HG03469 (cell line): ENCODE measurements around the gene BTG2.
"Not testable (repeated sequence)": the region's sequence is repeated elsewhere in the genome, so short reads cannot be mapped to it uniquely, and the experiment has no call there.

Experiments
- ATAC-seq: cut with Tn5 transposase; IDR thresholded peaks from one replicate; pipeline ENCODE4 v1.9.1; 2021; ENCODE audit warnings: mild to moderate bottlenecking, moderate library complexity, moderate number of reproducible peaks; ENCODE audit not compliant: unreplicated experiment

Gene BTG2

GRCh38 chr1:203291201-203292096 is 13.9 kb upstream of the BTG2 start:
- ATAC-seq = no peak

DNA sequence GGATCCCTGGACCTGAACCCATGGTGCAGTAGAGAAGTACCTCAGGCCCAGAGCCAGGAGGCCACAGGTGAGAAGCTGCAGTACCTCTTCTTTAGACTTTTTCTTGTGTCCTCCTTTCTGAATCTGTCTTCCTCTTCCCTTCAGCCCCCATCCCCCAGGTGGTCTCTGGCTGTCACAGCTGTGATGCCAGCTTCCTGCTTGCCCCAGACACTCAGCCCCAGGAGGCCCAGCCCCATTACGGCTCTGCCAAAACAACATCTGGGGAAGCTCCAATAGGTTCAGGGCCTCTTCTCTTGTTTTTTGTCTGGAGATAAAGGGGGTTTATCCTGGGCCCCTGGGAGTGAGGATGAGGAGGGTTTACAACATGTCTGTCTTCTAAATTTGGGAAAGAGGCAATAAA is 9.5 kb upstream of the BTG2 start:
- no peak for ATAC-seq

DNA sequence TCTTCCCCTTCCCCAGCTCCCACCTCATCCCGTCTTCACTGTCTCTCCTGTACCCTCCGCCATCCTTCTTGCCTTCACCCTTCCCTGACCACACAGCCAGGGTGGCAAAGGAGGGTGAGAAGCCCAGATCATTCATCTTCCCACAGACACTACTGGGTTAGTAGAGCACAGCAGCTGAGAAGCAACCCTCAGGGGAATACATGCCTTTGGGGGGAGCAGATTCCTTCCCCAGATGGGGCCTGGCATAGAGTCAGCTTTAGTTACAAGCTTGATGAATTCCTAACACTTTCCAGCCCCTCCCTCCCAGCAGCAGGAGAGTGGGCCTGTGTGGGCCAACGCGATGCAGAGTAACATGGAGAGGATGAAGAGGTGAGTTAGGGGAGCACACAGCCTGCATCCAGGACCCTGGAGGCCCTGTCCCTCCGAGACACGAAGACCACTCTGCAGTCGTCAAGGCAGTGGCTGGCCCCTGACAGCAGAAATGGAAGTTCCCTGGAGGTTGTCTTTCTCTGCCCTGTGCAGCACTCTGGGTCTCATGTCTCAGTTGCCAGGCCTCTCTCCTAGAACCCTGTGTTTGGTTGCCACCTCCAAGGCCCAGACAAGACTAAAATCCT is 8.8 kb upstream of the BTG2 start:
- no peak for ATAC-seq

GRCh38 chr1:203299169-203299568 is 6.2 kb upstream of the BTG2 start:
- no peak for ATAC-seq

DNA sequence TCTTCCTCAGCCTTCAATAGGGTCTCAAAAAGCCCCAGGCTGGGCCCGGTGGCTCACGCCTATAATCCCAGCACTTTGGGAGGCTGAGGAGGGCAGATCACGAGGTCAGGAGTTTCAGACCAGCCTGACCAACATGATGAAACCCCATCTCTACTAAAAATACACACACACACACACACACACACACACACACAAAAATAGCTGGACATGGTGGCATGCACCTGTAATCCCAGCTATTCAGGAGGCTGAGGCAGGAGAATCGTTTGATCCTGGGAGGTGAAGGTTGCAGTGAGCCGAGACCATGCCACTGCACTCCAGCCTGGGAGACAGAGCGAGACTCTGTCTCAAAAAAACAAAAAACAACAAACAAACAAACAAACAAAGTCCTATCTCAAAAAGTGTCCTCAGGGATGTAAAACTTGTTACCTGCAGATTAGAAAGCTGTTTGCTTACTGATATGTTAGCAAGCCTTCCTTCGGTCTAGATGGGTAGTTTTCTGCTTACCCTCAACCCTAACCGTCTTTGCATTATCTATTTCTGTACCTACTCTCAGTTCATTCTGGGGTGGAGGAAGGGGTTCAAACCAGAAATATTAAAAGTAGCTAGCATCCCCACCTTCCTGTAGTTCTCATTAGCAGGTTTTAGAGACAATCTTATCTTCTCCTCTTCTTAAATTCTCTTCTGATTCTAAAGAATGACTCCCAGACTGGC is 5.4 kb upstream of the BTG2 start:
- not testable (repeated sequence) for ATAC-seq

GRCh38 chr1:203300441-203301330 is 4.6 kb upstream of the BTG2 start:
- no peak for ATAC-seq

- no peak for ATAC-seq
Observed at GRCh38 chr1:203301331-203301668, 4.0 kb upstream of the BTG2 start.

- ATAC-seq = no peak
Observed at GRCh38 chr1:203302456-203302855, 2.9 kb upstream of the BTG2 start.

DNA sequence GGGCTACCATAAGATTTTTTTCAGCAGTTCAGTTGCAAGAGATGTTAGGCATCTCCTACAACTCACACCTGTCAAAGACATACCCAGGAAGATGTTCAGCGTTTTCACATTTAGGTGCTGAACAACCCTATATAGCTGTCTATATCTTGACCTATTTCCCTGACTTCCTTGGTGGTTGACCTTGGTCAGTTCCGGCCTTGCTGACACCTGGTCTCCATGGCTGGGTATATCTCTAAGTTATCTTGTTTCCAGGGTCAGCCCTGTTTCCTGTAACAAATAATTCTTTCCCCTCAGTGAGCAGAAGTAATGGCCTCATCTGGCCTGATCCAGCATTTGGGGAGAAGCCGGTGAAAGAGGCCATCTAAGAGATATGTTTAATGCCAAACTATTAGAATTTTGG is 2.4 kb upstream of the BTG2 start:
- ATAC-seq = no peak

GRCh38 chr1:203304391-203304918 is 864 bp upstream of the BTG2 start:
- no peak for ATAC-seq

DNA sequence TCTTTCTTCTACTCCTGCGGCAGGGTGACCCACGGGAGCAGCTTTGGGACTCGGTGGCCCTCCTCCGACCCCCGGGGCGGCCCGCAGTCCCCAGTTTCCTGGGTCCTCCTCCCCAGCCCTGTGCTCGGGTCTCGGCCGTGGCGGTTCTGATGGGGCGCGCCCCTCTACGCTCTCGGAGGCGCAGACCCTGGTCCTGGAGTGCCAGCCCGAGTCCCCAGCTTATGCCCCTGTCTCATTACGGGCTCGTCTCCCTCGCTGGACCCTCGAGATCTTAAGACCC is 430 bp downstream of the BTG2 start:
- no peak for ATAC-seq

DNA sequence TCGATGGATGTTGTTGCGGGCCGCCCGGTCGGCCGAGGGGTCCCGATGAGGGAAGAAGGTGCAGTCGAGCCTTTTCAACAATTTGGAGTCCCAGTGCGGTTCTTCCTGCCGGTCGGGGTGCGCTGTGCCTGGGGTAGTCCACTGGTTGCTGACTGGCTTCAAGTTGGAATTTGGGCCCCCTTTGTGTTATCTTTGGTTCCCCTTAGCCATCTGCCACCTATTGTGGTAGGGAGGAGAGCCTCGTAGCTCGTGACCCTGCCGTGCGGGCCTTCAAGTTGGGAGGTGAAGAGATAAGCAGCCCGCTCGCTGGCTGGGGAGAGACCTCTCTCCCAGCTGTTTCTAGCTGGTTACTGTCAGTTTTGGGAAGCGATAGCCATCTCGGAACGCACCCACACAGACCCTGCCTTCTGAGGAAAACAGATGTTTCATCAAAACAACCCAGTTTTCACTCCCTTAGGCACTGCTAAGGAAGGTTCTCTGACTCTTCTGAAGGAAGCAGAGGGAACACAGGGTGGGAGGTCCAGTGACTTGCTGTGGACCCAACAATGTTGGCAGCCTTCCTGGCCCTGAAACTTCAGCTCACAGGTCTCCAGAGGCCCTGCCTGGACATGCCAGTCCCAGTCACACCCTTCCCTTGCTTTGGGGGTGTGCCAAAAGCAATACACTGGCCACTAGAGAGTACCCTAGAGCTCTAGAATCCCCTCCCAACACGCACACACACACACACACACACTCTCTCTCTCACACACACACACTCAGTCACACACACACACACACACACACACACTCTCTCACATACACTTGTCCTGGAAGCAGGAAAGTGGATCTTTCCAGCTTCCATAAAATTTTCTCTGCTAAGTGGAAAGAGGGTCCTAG is 1.0 kb downstream of the BTG2 start:
- ATAC-seq = no peak

GRCh38 chr1:203306965-203307541 is 1.7 kb downstream of the BTG2 start:
- no peak for ATAC-seq

GRCh38 chr1:203307641-203308126 is 2.4 kb downstream of the BTG2 start:
- no peak for ATAC-seq

- ATAC-seq = no peak
Observed at GRCh38 chr1:203308328-203308922, 3.1 kb downstream of the BTG2 start.

DNA sequence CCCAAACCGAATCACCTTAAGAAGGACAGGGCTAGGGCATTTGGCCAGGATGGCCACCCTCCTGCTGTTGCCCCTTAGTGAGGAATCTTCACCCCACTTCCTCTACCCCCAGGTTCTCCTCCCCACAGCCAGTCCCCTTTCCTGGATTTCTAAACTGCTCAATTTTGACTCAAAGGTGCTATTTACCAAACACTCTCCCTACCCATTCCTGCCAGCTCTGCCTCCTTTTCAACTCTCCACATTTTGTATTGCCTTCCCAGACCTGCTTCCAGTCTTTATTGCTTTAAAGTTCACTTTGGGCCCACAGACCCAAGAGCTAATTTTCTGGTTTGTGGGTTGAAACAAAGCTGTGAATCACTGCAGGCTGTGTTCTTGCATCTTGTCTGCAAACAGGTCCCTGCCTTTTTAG is 3.6 kb downstream of the BTG2 start:
- no peak for ATAC-seq

DNA sequence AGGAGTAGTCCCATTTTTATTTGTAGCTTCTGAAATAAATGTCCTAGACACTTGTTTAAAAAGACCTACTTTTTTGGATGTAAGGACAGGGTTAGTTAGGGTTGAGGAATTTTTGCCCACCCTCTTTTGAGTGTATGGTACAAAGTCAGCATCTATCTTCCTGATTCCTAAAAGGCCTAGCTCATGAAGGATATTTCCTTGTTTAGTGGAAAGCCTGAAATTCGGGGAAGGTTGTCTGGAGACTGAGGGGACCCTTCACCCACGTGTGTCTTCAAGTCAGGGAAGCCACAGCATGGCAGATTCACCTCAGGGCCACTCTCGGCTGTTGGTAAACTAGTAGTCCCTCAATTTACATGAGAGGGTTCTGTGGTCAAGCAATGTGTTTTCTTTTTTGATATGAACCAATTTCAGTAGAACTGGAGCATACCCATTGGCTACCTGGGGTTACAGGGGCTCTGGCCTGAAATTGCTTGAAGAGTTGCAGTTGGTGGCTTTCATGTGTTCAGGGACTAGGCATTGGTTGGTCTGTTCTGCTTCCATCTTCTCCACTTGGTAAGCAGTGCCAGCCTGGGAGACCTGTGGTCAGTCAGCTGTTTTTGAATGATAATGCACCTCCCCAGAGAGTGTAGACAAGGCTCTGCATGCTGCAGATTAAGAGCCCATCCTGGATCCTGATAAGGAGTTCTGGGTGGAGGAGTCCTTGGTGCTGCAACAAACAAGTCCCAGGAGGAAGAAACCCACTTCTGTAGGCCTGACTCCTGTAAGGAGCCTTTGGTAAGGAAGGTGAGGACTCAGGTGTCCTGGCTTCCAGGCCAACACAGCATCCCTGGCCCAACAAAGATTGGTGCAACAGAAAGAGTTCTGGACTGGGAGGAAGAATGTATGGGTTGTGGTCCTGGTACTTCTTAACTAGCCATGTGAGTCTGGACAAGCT is 6.3 kb downstream of the BTG2 start:
- ATAC-seq = no peak
